ENCODE measurements around the gene FAM98B.

DNA sequence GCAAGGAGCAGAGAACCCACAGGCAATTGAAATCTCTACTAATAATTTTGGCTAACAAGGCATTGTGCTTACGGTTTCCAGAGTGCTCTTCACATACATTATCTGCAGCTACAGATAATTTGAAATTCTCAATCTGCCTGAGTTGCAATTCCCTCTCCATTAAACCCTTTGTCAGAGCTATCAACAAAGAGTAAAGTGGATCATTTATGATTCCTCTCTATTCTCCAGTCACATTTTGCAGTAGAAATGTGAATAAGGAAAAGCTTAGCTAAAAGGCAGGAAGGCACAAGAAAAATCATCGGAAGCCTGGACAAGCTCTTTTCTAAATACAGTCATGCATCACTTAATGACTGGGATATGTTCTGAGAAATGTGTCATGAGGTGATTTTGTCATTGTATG is 49.6 kb downstream of the FAM98B start:
- TF ChIP-seq EZH2 (IDR thresholded peaks at IDR 0.05; ENCODE audit: borderline replicate concordance), result no peak
- TF ChIP-seq, protein P1, sequence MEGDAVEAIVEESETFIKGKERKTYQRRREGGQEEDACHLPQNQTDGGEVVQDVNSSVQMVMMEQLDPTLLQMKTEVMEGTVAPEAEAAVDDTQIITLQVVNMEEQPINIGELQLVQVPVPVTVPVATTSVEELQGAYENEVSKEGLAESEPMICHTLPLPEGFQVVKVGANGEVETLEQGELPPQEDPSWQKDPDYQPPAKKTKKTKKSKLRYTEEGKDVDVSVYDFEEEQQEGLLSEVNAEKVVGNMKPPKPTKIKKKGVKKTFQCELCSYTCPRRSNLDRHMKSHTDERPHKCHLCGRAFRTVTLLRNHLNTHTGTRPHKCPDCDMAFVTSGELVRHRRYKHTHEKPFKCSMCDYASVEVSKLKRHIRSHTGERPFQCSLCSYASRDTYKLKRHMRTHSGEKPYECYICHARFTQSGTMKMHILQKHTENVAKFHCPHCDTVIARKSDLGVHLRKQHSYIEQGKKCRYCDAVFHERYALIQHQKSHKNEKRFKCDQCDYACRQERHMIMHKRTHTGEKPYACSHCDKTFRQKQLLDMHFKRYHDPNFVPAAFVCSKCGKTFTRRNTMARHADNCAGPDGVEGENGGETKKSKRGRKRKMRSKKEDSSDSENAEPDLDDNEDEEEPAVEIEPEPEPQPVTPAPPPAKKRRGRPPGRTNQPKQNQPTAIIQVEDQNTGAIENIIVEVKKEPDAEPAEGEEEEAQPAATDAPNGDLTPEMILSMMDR (IDR thresholded peaks at IDR 0.05; ENCODE audit: poor library complexity), result no peak
